Endothelial cell of umbilical vein (primary cell): ENCODE data around the gene MAPRE2. TPM values are rescaled to one million over a fixed set of nuclear protein-coding genes. Genes with fewer than 3 reads are reported as not detected.

Experiments used
- BruUV-seq: library from RNA; stranded (reverse); fragments of 400-500 nt; replicated peaks from 2 replicates; lab custom pipeline; 2021; lab: Mats Ljungman, UMichigan
- CTCF ChIA-PET: fragments of 300-600, 350-600 bp; sonication (Branson Sonifier 250); formaldehyde crosslinking; loops from one replicate; lab custom pipeline; 2021; ENCODE audit warnings: antibody characterized with exemption, inconsistent platforms; lab: Charles Lee
- POLR2A ChIA-PET: fragments of 300-600, 350-600 bp; sonication (Branson Sonifier 250); formaldehyde crosslinking; loops from one replicate; lab custom pipeline; 2021; ENCODE audit warnings: antibody characterized with exemption, inconsistent platforms; lab: Charles Lee
- DNase-seq: peaks from one replicate; pipeline ENCODE4 v3.0.0-alpha.2; 2011; ENCODE audit warnings: low read depth, low spot score
- FAIRE-seq: peaks from 2 replicates; lab custom pipeline; 2011; peaks lifted over from hg19 to GRCh38; lab: Jason Lieb, UNC
- H2AFZ ChIP-seq: 2 replicates; pipeline ENCODE4 v1.6.0; 2012; ENCODE audit warnings: low read depth, low read length, control low read depth, inconsistent platforms
- H3K27ac ChIP-seq: 2 replicates; pipeline ENCODE4 v1.5.1; 2011; ENCODE audit warnings: low read depth, mild to moderate bottlenecking, control low read depth, low read length, moderate library complexity; ENCODE audit not compliant: insufficient read depth
- H3K27me3 ChIP-seq, 2 experiments: 2 replicates each; pipeline versions ENCODE4 v1.6.0 to v1.6.1; 2011; ENCODE audit warnings: low read length in 2 of 2, mixed read lengths in 1 of 2; ENCODE audit not compliant: control insufficient read depth in 2 of 2, insufficient read depth in 2 of 2
- H3K36me3 ChIP-seq, 2 experiments: 2 replicates in 1 of 2; 3 replicates in 1 of 2; pipeline ENCODE4 v1.5.1; 2011; ENCODE audit warnings: low read length in 2 of 2, mild to moderate bottlenecking in 1 of 2, moderate library complexity in 1 of 2; ENCODE audit not compliant: control insufficient read depth in 2 of 2, insufficient read depth in 2 of 2; ENCODE audit errors: extremely low read depth in 1 of 2
- H3K4me1 ChIP-seq: 3 replicates; pipeline ENCODE4 v1.5.1; 2011; ENCODE audit warnings: mild to moderate bottlenecking, low read length; ENCODE audit not compliant: control insufficient read depth, insufficient read depth; ENCODE audit errors: extremely low read depth
- H3K4me2 ChIP-seq: 2 replicates; pipeline ENCODE4 v1.6.1; 2011; ENCODE audit warnings: low read length, control low read depth, mixed read lengths; ENCODE audit not compliant: insufficient read depth
- H3K4me3 ChIP-seq, 3 experiments: fragments of 200-600 bp in 1 of 3; sonication (generic), shearing (Covaris generic) in 1 of 3; replicated peaks in 1 of 3; 2 replicates each; pipeline ENCODE4 v1.5.1; 2011 to 2016; ENCODE audit warnings: control low read depth in 3 of 3, low read length in 3 of 3, mild to moderate bottlenecking in 2 of 3, inconsistent platforms in 1 of 3, low read depth in 1 of 3, moderate library complexity in 1 of 3; ENCODE audit not compliant: insufficient read depth in 1 of 3
- H3K79me2 ChIP-seq: 2 replicates; pipeline ENCODE4 v1.6.0; 2012; ENCODE audit warnings: low read length, inconsistent platforms; ENCODE audit not compliant: control insufficient read depth, insufficient read depth
- H3K9ac ChIP-seq: replicated peaks from 2 replicates; pipeline ENCODE3; 2011; ENCODE audit warnings: low read length, control low read depth; ENCODE audit not compliant: insufficient read depth; ENCODE audit errors: extremely low read depth
- H3K9me1 ChIP-seq: replicated peaks from 3 replicates; pipeline ENCODE4 v1.6.0; 2011; ENCODE audit warnings: mild to moderate bottlenecking, low read length; ENCODE audit not compliant: control insufficient read depth, insufficient read depth; ENCODE audit errors: extremely low read depth
- H3K9me3 ChIP-seq: replicated peaks from 2 replicates; pipeline ENCODE4 v1.5.1; 2012; ENCODE audit warnings: low read length, inconsistent platforms; ENCODE audit not compliant: control insufficient read depth, insufficient read depth
- H4K20me1 ChIP-seq: replicated peaks from 2 replicates; pipeline ENCODE3; 2011; ENCODE audit warnings: mild to moderate bottlenecking, low read length; ENCODE audit not compliant: control insufficient read depth, insufficient read depth; ENCODE audit errors: extremely low read depth
- CTCF ChIP-seq, 2 donors: IDR thresholded peaks; 1 replicate in 1 of 2; 2 replicates in 1 of 2; pipeline ENCODE4 v1.5.1; 2011; ENCODE audit warnings: low read length in 2 of 2, mild to moderate bottlenecking in 2 of 2, moderate library complexity in 2 of 2, control low read depth in 1 of 2, inconsistent platforms in 1 of 2, low read depth in 1 of 2; ENCODE audit not compliant: insufficient read depth in 1 of 2; ENCODE audit errors: extremely low read depth in 1 of 2
- EZH2 ChIP-seq: IDR thresholded peaks from 2 replicates; pipeline ENCODE4 v1.6.1; 2012; ENCODE audit warnings: borderline replicate concordance, low read depth, mild to moderate bottlenecking, moderate library complexity, low read length, inconsistent platforms; ENCODE audit not compliant: severe bottlenecking
- FOS ChIP-seq: IDR thresholded peaks from 2 replicates; pipeline ENCODE4 v1.6.1; 2011; ENCODE audit warnings: mild to moderate bottlenecking, low read length, moderate library complexity, borderline replicate concordance; ENCODE audit not compliant: insufficient read depth
- GATA2 ChIP-seq: IDR thresholded peaks from 2 replicates; pipeline ENCODE4 v1.7.0; 2011; ENCODE audit warnings: low read depth, mild to moderate bottlenecking, moderate library complexity, mixed read lengths, low read length; ENCODE audit not compliant: insufficient read length, insufficient read depth
- JUN ChIP-seq: IDR thresholded peaks from 2 replicates; pipeline ENCODE4 v1.6.1; 2011; ENCODE audit warnings: borderline replicate concordance, low read depth; ENCODE audit not compliant: insufficient read length, insufficient read depth
- MYC ChIP-seq: IDR thresholded peaks from one replicate; pipeline ENCODE4 v1.6.1; 2011; ENCODE audit warnings: mild to moderate bottlenecking, low read depth, low read length
- POLR2A ChIP-seq: IDR thresholded peaks from 2 replicates; pipeline ENCODE4 v1.6.1; 2012; ENCODE audit warnings: low read depth, mild to moderate bottlenecking, control low read depth, low read length
- POLR2AphosphoS5 ChIP-seq: IDR thresholded peaks from 2 replicates; pipeline ENCODE4 v1.6.1; 2012; ENCODE audit warnings: low read depth, mild to moderate bottlenecking, control low read depth, low read length, moderate library complexity; ENCODE audit not compliant: insufficient read depth
- dilution Hi-C: fragments of 300-500 bp; cut with MboI; formaldehyde crosslinking; loops from one replicate; pipeline ENCODE4 v1.15.0; 2019; ENCODE audit warnings: low sequenced_read_pairs; ENCODE audit not compliant: extremely low pct_ligation_motif_present
- intact Hi-C: fragments of 100-400 bp; cut with micrococcal nuclease; formaldehyde crosslinking; loops from one replicate; pipeline ENCODE4 v1.10.0; 2022
- polyA plus RNA-seq, 4 experiments: library from polyadenylated mRNA; depleted of rRNA in 3 of 4; stranded (reverse) in 3 of 4; unstranded in 1 of 4; fragments of >200 nt; gene quantifications; 2 replicates each; pipeline versions ENCODE4 v1.2.1 to v1.2.3, GENCODE V29; 2011 to 2012; ENCODE audit warnings: missing spikeins in 1 of 4
- total RNA-seq: library from RNA; stranded (reverse); gene quantifications from 2 replicates; pipeline ENCODE4 v1.2.3, GENCODE V29; 2021
- TF ChIP-seq, protein P1 (sequence below): IDR thresholded peaks from 2 replicates; pipeline ENCODE4 v1.6.1; 2011; ENCODE audit not compliant: insufficient read depth, insufficient read length

The MAPRE2 gene
- total and polyA plus RNA-seq, 2 donors (not counting 3 experiments of a cell fraction or from before 2014, with no cell fraction given) = 117 to 148 TPM

DNA sequence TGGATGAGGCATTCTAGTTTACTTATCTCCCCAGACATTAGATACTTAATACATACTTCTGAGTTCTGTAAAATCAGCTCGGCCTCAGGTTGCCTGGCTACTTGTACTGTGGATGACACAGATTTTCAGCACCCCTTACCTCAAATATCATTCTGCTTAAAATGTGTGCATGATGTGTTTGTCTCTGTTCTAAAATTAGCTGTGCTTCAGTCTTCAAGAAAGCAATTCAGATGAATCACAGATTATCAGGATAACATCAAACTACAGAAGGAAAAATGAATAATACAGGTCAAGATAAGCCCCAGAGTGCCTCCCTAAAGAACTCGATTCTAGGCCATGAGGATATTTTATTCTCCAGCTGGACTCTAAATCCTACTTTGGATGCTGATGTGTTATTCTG, 21.3 kb upstream of the MAPRE2 start:
- H3K4me1 ChIP-seq = peaks cover 9% of the 10 kb centered on the region
- no peaks in the 10 kb centered on the region for H4K20me1 ChIP-seq
- H3K9ac ChIP-seq = no peak overlapping the region
- DNase-seq (peak; percentile 33), FAIRE-seq (no peak)
- no TSS peak for BruUV-seq
- H3K27me3 ChIP-seq = no peaks in the 10 kb centered on the region
- H3K4me2 ChIP-seq = peak overlapping the region; percentile 55
- dilution Hi-C loops = no loop called here
- no peaks in the 10 kb centered on the region for H3K9me3 ChIP-seq
- H3K36me3 ChIP-seq = no peaks in the 10 kb centered on the region
- intact Hi-C loops = no loop called here
- ChIA-PET POLR2A (no interaction called here), CTCF (interaction anchor here (0.8 to 2.4 kb wide), 5 partner anchors 10 to 123 kb away, joined by 3 to 12 read pairs (median 4); no protein-coding TSS in a partner anchor)
- H3K79me2 ChIP-seq = no peaks in the 10 kb centered on the region
- no peak overlapping the region for H2AFZ ChIP-seq
- no peak overlapping the region for H3K4me3 ChIP-seq
- TF ChIP-seq FOS (peak; percentile 51), JUN (peak; percentile 47), GATA2 (peak; percentile 84), EZH2 (no peak), POLR2AphosphoS5 (no peak)
- H3K9me1 ChIP-seq = no peaks in the 10 kb centered on the region
- H3K27ac ChIP-seq = no peak overlapping the region

DNA sequence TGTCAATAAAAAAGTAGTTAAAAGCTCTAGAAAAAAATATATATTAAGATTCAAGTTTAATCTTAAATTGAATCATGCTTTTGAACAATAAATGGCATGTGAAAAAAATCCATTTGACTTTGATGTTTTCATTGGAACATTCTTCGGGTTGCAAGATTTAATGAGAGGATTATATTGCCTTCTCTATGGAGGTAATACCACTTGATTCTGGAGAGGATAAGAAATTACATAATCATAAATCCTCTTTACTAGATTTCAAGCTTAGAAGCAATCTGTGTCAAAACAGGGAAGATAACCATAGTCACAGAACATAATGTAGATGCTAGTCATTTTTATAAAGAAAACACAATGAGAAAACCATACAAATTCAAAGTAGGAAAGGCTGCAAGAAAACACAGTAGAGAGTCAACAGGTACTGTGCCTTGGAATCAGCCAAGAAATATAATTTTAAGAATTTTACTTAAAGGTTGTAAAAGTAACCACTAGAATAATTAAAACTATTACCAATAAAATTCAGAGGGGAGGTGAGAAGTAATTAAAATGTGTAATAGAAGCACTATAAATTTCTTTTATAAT, 18.7 kb upstream of the MAPRE2 start:
- H3K27me3 ChIP-seq = no peaks in the 10 kb centered on the region
- no peaks in the 10 kb centered on the region for H3K79me2 ChIP-seq
- H3K9me3 ChIP-seq = no peaks in the 10 kb centered on the region
- H3K4me3 ChIP-seq = no peak overlapping the region
- TF ChIP-seq FOS (no peak), MYC (no peak), POLR2AphosphoS5 (no peak), CTCF (IDR thresholded peaks at IDR 0.05; ENCODE audit: extremely low read depth in 1 of 2, insufficient read depth in 1 of 2, low read depth in 1 of 2, low read length in 2 of 2) (no peak), POLR2A (no peak), EZH2 (no peak), JUN (no peak), GATA2 (no peak)
- TF ChIP-seq, protein P1, sequence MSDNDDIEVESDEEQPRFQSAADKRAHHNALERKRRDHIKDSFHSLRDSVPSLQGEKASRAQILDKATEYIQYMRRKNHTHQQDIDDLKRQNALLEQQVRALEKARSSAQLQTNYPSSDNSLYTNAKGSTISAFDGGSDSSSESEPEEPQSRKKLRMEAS = no peak
- no peak overlapping the region for H3K9ac ChIP-seq
- ChIA-PET POLR2A (no interaction called here), CTCF (interaction anchor here (0.9 to 1.8 kb wide), 2 partner anchors 9 to 16 kb away, joined by 3 to 4 read pairs; no protein-coding TSS in a partner anchor)
- H4K20me1 ChIP-seq = no peaks in the 10 kb centered on the region
- H3K4me1 ChIP-seq = peaks cover 9% of the 10 kb centered on the region
- no peaks in the 10 kb centered on the region for H3K9me1 ChIP-seq
- DNase-seq = no peak
- intact Hi-C loops (no loop called here), dilution Hi-C loops (no loop called here)
- H2AFZ ChIP-seq = no peak overlapping the region
- H3K36me3 ChIP-seq = no peaks in the 10 kb centered on the region
- H3K4me2 ChIP-seq = no peak overlapping the region
- no peak for FAIRE-seq
- no TSS peak for BruUV-seq
- no peak overlapping the region for H3K27ac ChIP-seq
